Measurements from ENCODE around the gene TP53I13. TPM values are rescaled to one million over a fixed set of nuclear protein-coding genes. Genes with fewer than 3 reads are reported as not detected.

TP53I13 gene
- total RNA-seq, 1 donor = 57.2 TPM

DNA sequence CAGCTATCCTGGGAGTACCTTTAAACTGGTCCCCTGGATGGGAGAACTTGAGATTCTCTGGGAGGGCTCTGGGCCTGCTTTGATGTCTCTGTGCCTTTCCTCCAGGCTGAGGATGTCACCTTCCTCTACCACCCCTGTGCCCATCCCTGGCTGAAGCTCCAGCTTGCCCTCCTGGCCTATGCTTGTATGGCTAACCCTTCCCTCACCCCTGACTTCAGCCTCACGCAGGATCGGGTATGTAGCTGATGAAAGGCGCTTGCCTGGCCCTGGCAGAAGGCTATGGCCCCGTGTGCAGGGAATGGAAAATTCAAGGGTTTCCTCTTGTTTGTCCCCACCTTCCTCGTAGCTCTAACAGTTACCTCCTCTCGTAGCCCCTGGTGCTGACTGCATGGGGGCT is 3.0 kb downstream of the TP53I13 start:
- H3K4me3 ChIP-seq (ENCODE audit: insufficient read depth, low read length) = no peak overlapping the region
- no peaks in the 10 kb centered on the region for H3K27me3 ChIP-seq (ENCODE audit: insufficient read depth, low read length)
- no peak overlapping the region for H2AFZ ChIP-seq (ENCODE audit: low read length)
- TF ChIP-seq, protein P1, sequence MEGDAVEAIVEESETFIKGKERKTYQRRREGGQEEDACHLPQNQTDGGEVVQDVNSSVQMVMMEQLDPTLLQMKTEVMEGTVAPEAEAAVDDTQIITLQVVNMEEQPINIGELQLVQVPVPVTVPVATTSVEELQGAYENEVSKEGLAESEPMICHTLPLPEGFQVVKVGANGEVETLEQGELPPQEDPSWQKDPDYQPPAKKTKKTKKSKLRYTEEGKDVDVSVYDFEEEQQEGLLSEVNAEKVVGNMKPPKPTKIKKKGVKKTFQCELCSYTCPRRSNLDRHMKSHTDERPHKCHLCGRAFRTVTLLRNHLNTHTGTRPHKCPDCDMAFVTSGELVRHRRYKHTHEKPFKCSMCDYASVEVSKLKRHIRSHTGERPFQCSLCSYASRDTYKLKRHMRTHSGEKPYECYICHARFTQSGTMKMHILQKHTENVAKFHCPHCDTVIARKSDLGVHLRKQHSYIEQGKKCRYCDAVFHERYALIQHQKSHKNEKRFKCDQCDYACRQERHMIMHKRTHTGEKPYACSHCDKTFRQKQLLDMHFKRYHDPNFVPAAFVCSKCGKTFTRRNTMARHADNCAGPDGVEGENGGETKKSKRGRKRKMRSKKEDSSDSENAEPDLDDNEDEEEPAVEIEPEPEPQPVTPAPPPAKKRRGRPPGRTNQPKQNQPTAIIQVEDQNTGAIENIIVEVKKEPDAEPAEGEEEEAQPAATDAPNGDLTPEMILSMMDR (IDR thresholded peaks at IDR 0.05; ENCODE audit: extremely low read depth, low read depth, low read length) = no peak
- H3K79me2 ChIP-seq (ENCODE audit: insufficient read depth, low read length) = peaks cover 2% of the 10 kb centered on the region
- H4K20me1 ChIP-seq (ENCODE audit: insufficient read depth, low read length) = no peaks in the 10 kb centered on the region
- H3K36me3 ChIP-seq (ENCODE audit: insufficient read depth, low read length) = peaks cover 38% of the 10 kb centered on the region
- no peak overlapping the region for H3K4me2 ChIP-seq (ENCODE audit: insufficient read depth, low read length)
- DNase-seq (ENCODE audit: insufficient read length, low spot score, missing footprints) = peak; percentile 39
- no peak overlapping the region for H3K27ac ChIP-seq (ENCODE audit: low read depth, low read length)
- H3K4me1 ChIP-seq (ENCODE audit: insufficient read depth, low read length) = peaks cover 21% of the 10 kb centered on the region
- H3K9me3 ChIP-seq (ENCODE audit: low read depth, low read length) = no peaks in the 10 kb centered on the region

- H3K4me1 ChIP-seq (ENCODE audit: insufficient read depth, low read length) = peaks cover 21% of the 10 kb centered on the region
- H3K79me2 ChIP-seq (ENCODE audit: insufficient read depth, low read length) = peaks cover 2% of the 10 kb centered on the region
- H3K27ac ChIP-seq (ENCODE audit: low read depth, low read length) = no peak overlapping the region
- no peaks in the 10 kb centered on the region for H3K27me3 ChIP-seq (ENCODE audit: insufficient read depth, low read length)
- peak overlapping the region; percentile 61 for H3K4me2 ChIP-seq (ENCODE audit: insufficient read depth, low read length)
- peak; percentile 92 for DNase-seq (ENCODE audit: insufficient read length, low spot score, missing footprints)
- no peak overlapping the region for H2AFZ ChIP-seq (ENCODE audit: low read length)
- H3K36me3 ChIP-seq (ENCODE audit: insufficient read depth, low read length) = peaks cover 39% of the 10 kb centered on the region
- TF ChIP-seq, protein P1 (IDR thresholded peaks at IDR 0.05; ENCODE audit: extremely low read depth, low read depth, low read length) = no peak
- no peaks in the 10 kb centered on the region for H3K9me3 ChIP-seq (ENCODE audit: low read depth, low read length)
- H4K20me1 ChIP-seq (ENCODE audit: insufficient read depth, low read length) = no peaks in the 10 kb centered on the region
- peak overlapping the region; percentile 25 for H3K4me3 ChIP-seq (ENCODE audit: insufficient read depth, low read length)
These were observed 3.6 kb downstream of the TP53I13 start for GRCh38 chr17:29571883-29572681.

DNA sequence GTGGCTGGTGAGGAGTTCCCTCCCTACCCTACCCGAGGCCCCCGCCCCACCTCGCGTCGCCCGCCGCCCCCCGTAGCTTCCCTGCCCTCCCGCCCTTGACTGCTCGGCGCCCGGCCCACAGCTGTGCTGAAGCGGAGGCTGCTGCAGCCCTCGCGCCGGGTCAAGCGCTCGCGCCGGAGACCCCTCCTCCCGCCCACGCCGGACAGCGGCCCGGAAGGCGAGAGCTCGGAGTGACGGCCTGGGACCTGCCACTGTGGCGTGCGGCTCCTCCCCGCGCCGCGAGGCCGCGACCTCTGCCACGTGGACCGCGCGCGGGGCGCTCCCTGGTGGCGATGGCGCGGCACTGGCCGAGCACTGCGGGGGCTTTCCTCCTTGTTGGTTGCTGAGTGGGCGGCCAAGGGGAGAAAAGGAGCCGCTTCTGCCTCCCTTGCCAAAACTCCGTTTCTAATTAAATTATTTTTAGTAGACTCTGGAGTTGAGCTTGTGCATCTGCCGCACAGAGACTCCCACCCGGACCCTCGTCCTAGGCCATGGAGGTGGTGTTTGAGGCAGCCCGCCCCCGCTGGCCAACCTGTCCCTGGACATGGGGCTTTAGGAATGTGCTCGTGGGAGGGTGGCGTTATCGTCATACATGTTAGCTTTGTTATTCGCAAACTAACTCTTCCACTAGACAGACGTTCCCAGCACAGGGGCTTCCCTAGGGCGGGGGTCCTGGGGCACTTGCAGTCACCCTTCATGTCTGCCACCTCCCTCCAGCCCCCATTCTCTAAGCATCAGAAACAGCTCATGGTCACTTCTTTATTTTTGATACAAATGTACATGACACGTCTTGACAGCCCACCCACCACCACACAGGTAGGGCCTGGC is 4.4 kb downstream of the TP53I13 start:
- Histone ChIP-seq H3K79me2 (ENCODE audit: insufficient read depth, low read length) (peaks cover 2% of the 10 kb centered on the region), H3K4me3 (ENCODE audit: insufficient read depth, low read length) (peak overlapping the region; percentile 25), H3K36me3 (ENCODE audit: insufficient read depth, low read length) (peaks cover 39% of the 10 kb centered on the region), H3K4me2 (ENCODE audit: insufficient read depth, low read length) (peak overlapping the region; percentile 61), H2AFZ (ENCODE audit: low read length) (peak overlapping the region; percentile 10), H3K4me1 (ENCODE audit: insufficient read depth, low read length) (peaks cover 26% of the 10 kb centered on the region), H4K20me1 (ENCODE audit: insufficient read depth, low read length) (peaks cover under 1% of the 10 kb centered on the region), H3K9me3 (ENCODE audit: low read depth, low read length) (no peaks in the 10 kb centered on the region), H3K27me3 (ENCODE audit: insufficient read depth, low read length) (no peaks in the 10 kb centered on the region), H3K27ac (ENCODE audit: low read depth, low read length) (peak overlapping the region; percentile 32)
- TF ChIP-seq, protein P1 (IDR thresholded peaks at IDR 0.05; ENCODE audit: extremely low read depth, low read depth, low read length) = peak; percentile 67
- peak; percentile 99 for DNase-seq (ENCODE audit: insufficient read length, low spot score, missing footprints)

DNA sequence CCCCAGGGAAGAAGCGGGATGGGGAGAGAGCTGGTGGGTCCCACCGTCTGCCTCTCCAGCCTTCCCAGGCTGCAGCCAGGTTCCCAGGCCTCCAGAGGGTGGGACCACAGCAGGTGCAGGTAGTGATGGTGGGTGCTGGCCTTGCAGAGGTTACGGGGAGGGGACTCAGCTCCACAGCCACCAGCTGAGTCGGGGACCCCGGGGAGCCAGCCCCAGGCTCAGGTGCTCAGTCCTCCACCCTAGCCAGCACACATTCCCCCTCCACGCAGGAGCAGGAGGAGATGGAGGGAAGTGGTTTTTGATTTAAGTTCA is 5.0 kb downstream of the TP53I13 start:
- Histone ChIP-seq H3K79me2 (ENCODE audit: insufficient read depth, low read length) (peaks cover 2% of the 10 kb centered on the region), H3K4me2 (ENCODE audit: insufficient read depth, low read length) (no peak overlapping the region), H3K4me1 (ENCODE audit: insufficient read depth, low read length) (peaks cover 28% of the 10 kb centered on the region), H3K9me3 (ENCODE audit: low read depth, low read length) (no peaks in the 10 kb centered on the region), H4K20me1 (ENCODE audit: insufficient read depth, low read length) (peaks cover 5% of the 10 kb centered on the region), H3K27ac (ENCODE audit: low read depth, low read length) (no peak overlapping the region), H3K27me3 (ENCODE audit: insufficient read depth, low read length) (no peaks in the 10 kb centered on the region), H3K36me3 (ENCODE audit: insufficient read depth, low read length) (peaks cover 39% of the 10 kb centered on the region), H2AFZ (ENCODE audit: low read length) (no peak overlapping the region), H3K4me3 (ENCODE audit: insufficient read depth, low read length) (no peak overlapping the region)
- TF ChIP-seq, protein P1 (IDR thresholded peaks at IDR 0.05; ENCODE audit: extremely low read depth, low read depth, low read length) = no peak
- peak; percentile 25 for DNase-seq (ENCODE audit: insufficient read length, low spot score, missing footprints)
